GM19324 (cell line): ENCODE data around the gene PPP1R14C.

Experiments used
- ATAC-seq: cut with Tn5 transposase; IDR thresholded peaks from one replicate; pipeline ENCODE4 v1.9.1; 2021; ENCODE audit warnings: mild to moderate bottlenecking, moderate library complexity; ENCODE audit not compliant: unreplicated experiment, low FRiP score

The PPP1R14C gene, protein sequence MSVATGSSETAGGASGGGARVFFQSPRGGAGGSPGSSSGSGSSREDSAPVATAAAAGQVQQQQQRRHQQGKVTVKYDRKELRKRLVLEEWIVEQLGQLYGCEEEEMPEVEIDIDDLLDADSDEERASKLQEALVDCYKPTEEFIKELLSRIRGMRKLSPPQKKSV

GRCh38 chr6:150142670-150143515, at the start of gene PPP1R14C:
PPP1R14C (plus strand) TSS chr6:150143044; CDS start chr6:150143193, 149 bp downstream.
- ATAC-seq, result no peak

DNA sequence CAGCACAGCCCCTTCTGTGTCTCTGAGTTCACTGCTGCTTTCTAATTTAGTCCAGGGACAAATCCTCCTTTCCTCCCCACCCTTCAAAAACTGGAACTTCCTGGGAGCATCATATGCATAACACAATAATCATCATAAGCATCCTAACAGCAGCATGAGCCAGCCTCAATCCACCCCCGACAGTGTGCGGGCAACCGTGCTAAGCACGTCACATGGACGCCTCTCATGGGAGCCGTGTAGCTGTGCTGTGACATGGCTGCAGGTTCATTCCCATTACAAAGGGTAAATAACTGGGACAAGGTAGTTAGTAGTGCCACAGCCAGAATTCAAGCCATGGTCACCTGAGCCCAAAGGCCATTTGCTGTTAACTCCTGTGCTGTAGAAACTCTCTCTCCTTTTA, 49.4 kb upstream of the PPP1R14C start:
- no peak for ATAC-seq

- ATAC-seq, result no peak
Observed at GRCh38 chr6:150098155-150098554, 44.7 kb upstream of the PPP1R14C start.

- ATAC-seq, result no peak
Observed at GRCh38 chr6:150099546-150099945, 43.3 kb upstream of the PPP1R14C start.

GRCh38 chr6:150099953-150100352, 42.9 kb upstream of the PPP1R14C start:
- ATAC-seq, result no peak

DNA sequence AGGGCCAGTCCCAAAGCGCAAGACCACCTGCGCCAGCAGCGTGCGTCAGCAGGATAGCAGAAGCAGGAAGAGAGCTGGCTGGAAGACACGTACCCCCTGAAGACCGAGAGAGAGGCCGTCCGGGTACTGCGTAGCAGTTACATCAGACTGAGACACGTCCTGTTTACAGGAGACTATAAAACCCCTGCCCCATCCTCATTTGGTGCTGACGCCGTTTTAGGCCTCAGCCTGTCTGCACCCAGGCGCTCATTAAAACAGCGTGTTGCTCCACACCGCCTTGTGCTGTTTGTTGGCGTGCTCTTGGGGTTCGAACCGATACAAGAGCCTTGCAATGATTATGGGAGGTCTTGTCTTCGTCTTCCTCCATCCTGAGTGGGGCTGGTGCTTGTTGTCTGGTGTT, 42.1 kb upstream of the PPP1R14C start:
- ATAC-seq, result no peak

DNA sequence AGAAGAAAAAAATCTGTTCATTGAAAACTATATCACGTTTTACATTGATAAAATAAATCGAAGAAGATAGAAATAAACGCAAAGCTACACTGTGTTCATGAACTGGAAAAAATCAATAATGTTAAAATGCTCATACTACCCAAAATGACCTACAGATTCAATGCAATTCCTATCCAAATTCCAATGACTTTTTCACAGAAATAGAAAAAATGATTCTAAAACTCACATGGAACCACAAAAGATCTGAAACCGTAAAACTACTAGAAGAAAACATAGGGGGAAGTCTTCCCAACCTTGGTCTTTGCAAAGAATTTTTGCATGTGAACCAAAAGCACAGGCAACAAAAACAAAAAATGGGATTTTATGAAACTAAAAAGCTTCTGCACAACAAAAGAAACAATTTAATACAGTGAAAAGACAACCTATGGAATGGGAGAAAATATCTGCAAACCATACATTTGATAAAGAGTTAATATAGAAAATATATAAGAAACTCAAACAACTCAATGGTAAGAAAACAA, 40.0 kb upstream of the PPP1R14C start:
- no peak for ATAC-seq

- no peak for ATAC-seq
Observed at GRCh38 chr6:150112233-150112632, 30.6 kb upstream of the PPP1R14C start.

DNA sequence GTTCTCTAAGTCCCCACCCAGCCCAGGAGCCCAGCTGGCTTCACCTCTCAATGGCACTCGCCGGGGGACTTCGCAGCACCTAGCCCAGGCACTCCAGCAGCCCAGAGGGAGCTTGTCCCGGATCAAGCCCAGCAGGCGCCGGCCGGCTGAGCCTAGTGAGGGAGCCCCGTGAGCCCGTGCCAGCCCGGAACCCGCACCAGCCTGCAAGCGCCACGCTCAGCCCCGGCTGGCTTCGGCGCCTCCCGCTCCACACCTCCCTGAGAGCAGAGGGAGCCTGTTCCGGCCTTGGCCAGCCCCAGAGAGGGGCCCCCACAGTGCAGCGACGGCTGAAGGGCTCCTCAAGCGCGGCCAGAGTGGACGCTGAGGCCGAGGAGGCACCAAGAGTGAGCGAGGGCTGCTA, 27.1 kb upstream of the PPP1R14C start:
- ATAC-seq, result no peak

- ATAC-seq, result no peak
Observed at GRCh38 chr6:150116200-150116800, 26.5 kb upstream of the PPP1R14C start.

- ATAC-seq, result no peak
Observed at GRCh38 chr6:150118203-150118602, 24.6 kb upstream of the PPP1R14C start.

DNA sequence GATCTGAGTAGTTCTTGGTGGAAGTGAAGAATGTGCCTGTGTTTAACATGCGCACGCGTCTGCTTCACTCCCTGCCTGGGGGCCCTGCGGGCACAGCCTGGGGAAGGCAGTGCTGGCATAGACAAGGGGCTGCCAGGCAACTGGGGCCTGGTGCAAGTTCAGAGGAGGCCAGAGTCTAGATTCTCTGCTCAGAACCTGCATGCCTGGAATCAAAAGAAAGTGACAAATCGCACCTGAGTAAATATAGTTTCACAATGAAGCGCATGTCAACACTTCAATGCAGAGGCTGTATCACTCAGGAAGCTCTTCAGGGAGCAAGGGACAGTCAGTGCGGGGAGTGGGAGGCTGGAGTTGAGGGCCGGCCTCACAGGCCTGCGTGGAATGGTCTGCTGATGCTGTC, 24.2 kb upstream of the PPP1R14C start:
- ATAC-seq, result no peak

DNA sequence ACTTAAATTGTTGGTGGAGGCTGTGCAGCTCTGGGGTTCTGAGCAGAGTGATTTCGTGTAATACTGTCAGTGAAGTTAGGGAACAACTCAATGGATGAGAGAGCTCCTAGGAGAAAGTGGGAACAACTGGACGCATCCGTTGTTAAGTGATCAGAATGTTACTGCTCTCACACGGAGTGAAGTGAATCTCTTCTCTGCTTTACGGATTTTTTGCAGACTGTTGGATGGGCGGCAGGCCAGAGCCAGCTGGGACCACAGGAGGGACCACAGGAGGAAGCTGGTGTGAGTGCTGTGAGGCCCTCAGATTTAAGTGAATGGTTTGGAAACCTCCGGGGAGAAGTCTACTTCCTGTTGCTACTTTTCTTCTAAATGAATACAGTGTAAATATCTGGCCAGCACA, 23.7 kb upstream of the PPP1R14C start:
- ATAC-seq, result no peak

DNA sequence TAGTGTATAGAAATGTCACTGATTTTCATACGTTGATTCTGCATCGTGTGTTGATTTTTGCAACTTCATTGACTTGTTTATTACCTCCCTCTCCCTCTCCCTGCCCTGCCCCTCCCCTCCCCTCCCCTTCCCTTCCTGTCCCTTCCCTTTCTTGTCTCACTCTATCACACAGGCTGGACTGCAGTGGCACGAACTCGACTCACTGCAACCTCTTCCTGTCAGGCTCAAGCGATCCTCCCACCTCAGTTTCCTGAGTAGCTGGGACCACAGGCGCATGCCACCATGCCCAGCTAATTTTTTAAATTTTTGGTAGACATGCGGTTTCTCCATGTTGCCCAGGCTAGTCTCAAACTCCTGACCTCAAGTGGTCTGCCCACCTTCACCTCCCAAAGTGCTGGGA, 19.2 kb upstream of the PPP1R14C start:
- ATAC-seq, result no peak

DNA sequence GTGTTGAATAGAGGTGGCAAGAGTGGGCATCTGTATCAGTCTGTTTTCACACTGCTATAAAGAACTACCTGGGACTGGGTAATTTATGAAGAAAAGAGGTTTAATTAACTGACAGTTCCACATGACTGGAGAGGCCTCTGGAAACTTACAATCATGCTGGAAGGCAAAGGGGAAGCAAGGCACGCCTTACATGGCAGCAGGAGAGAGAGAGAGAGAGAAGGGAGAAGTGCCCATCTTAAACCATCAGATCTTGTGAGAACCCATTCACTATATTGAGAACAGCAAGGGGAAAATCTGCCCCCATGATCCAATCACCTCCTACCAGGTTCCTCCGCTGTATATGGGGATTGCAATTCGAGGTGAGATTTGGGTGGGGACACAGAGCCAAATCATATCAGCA, 18.6 kb upstream of the PPP1R14C start:
- ATAC-seq, result no peak

- no peak for ATAC-seq
Observed at GRCh38 chr6:150126641-150127291, 16.1 kb upstream of the PPP1R14C start.

DNA sequence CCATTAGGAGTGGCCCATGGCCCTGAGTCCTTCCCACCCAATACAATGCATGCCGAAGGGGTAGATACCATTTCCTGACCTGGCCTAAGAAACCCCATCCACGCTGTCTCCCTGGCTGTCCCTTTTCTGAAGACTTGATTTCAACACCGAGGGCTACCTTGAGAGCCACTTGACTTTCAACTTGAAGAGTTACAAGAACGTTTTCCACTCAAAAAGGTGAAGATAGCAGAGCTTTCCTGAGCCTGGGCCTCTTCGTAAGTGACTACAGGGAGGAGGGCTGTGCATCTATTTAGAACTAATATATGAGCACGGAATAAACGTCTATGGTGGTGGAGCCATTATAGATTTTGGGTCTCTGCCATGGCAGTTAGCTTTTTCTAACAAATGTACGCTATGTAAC, 14.4 kb upstream of the PPP1R14C start:
- no peak for ATAC-seq

- no peak for ATAC-seq
Observed at GRCh38 chr6:150129616-150130505, 13.0 kb upstream of the PPP1R14C start.

- no peak for ATAC-seq
Observed at GRCh38 chr6:150133686-150134085, 9.2 kb upstream of the PPP1R14C start.

GRCh38 chr6:150134280-150134920, 8.4 kb upstream of the PPP1R14C start:
- ATAC-seq, result no peak
